H9 (cell line): Measurements from ENCODE around the gene ERAS. TPM values are rescaled to one million over a fixed set of nuclear protein-coding genes. Genes with fewer than 3 reads are reported as not detected.
A peak's percentile ranks its signal among the peaks of the same experiment; 100 is the strongest.

Experiments used
- DNase-seq: peaks from one replicate; pipeline ENCODE4 v3.0.0-alpha.2; 2017
- H2AFZ ChIP-seq: one replicate; pipeline ENCODE4 v1.6.1; 2013; ENCODE audit warnings: mild to moderate bottlenecking, low read length, control low read depth, moderate library complexity
- H2AK5ac ChIP-seq: 2 replicates; pipeline ENCODE4 v1.6.1; 2013; ENCODE audit warnings: low read length, control low read depth, mixed read lengths; ENCODE audit not compliant: insufficient read length
- H2BK120ac ChIP-seq: one replicate; pipeline ENCODE4 v1.6.1; 2013; ENCODE audit warnings: low read depth, mild to moderate bottlenecking, low read length, control low read depth, inconsistent platforms; ENCODE audit not compliant: poor library complexity, severe bottlenecking
- H2BK12ac ChIP-seq: 2 replicates; pipeline ENCODE4 v1.6.1; 2013; ENCODE audit warnings: low read length, control low read depth, mixed read lengths, low read depth; ENCODE audit not compliant: insufficient read length
- H2BK15ac ChIP-seq: 2 replicates; pipeline ENCODE4 v1.6.1; 2013; ENCODE audit warnings: low read depth, low read length, control low read depth
- H2BK20ac ChIP-seq: one replicate; pipeline ENCODE4 v1.6.1; 2013; ENCODE audit warnings: low read depth, mild to moderate bottlenecking, low read length, control low read depth, inconsistent platforms; ENCODE audit not compliant: poor library complexity, severe bottlenecking
- H2BK5ac ChIP-seq: 2 replicates; pipeline ENCODE4 v1.6.1; 2013; ENCODE audit warnings: low read length, control low read depth, mixed read lengths; ENCODE audit not compliant: insufficient read length
- H3K14ac ChIP-seq: 2 replicates; pipeline ENCODE4 v1.6.1; 2013; ENCODE audit warnings: low read length, control low read depth; ENCODE audit not compliant: insufficient read depth
- H3K18ac ChIP-seq: 2 replicates; pipeline ENCODE4 v1.6.1; 2013; ENCODE audit warnings: low read depth, mild to moderate bottlenecking, mixed read lengths, low read length, control low read depth; ENCODE audit not compliant: insufficient read length
- H3K23ac ChIP-seq: 2 replicates; pipeline ENCODE4 v1.6.1; 2013; ENCODE audit warnings: low read length, control low read depth, mixed read lengths, low read depth; ENCODE audit not compliant: insufficient read length
- H3K23me2 ChIP-seq: 2 replicates; pipeline ENCODE4 v1.6.1; 2013; ENCODE audit warnings: low read depth, mild to moderate bottlenecking, mixed read lengths, low read length, control low read depth; ENCODE audit not compliant: insufficient read length, poor library complexity, severe bottlenecking
- H3K27ac ChIP-seq: 2 replicates; pipeline ENCODE4 v1.5.1; 2013; ENCODE audit warnings: low read length, control low read depth, mixed read lengths, low read depth; ENCODE audit not compliant: insufficient read length
- H3K27me3 ChIP-seq: 2 replicates; pipeline ENCODE4 v1.6.1; 2013; ENCODE audit warnings: low read length, control low read depth, inconsistent platforms; ENCODE audit not compliant: insufficient read depth
- H3K4ac ChIP-seq: 2 replicates; pipeline ENCODE4 v1.6.1; 2013; ENCODE audit warnings: low read depth, mild to moderate bottlenecking, control low read depth, inconsistent platforms, low read length, moderate library complexity
- H3K4me1 ChIP-seq: 2 replicates; pipeline ENCODE4 v1.6.1; 2013; ENCODE audit warnings: low read length, control low read depth, inconsistent platforms; ENCODE audit not compliant: insufficient read depth
- H3K4me2 ChIP-seq: 2 replicates; pipeline ENCODE4 v1.6.1; 2013; ENCODE audit warnings: low read length, control low read depth, mixed read lengths; ENCODE audit not compliant: insufficient read length, insufficient read depth
- H3K56ac ChIP-seq: 2 replicates; pipeline ENCODE4 v1.6.1; 2013; ENCODE audit warnings: low read depth, mild to moderate bottlenecking, mixed read lengths, low read length, control low read depth; ENCODE audit not compliant: insufficient read length
- H3K79me1 ChIP-seq: 2 replicates; pipeline ENCODE4 v1.6.1; 2013; ENCODE audit warnings: low read depth, mild to moderate bottlenecking, moderate library complexity, low read length, control low read depth, inconsistent platforms; ENCODE audit not compliant: insufficient read depth, poor library complexity, severe bottlenecking
- H3K79me2 ChIP-seq: 2 replicates; pipeline ENCODE4 v1.6.1; 2013; ENCODE audit warnings: low read length, control low read depth, inconsistent platforms; ENCODE audit not compliant: insufficient read depth
- H3K9ac ChIP-seq: 2 replicates; pipeline ENCODE4 v1.6.1; 2013; ENCODE audit warnings: low read length, control low read depth, mixed read lengths; ENCODE audit not compliant: insufficient read length; ENCODE audit errors: extremely low read depth
- H3K9me3 ChIP-seq: one replicate; pipeline ENCODE4 v1.6.1; 2013; ENCODE audit warnings: low read depth, low read length, inconsistent platforms; ENCODE audit not compliant: control insufficient read depth
- H3T11ph ChIP-seq: one replicate; pipeline ENCODE4 v1.6.1; 2013; ENCODE audit warnings: mild to moderate bottlenecking, low read length, control low read depth, inconsistent platforms
- H4K20me1 ChIP-seq: one replicate; pipeline ENCODE4 v1.6.1; 2013; ENCODE audit not compliant: control insufficient read depth, insufficient read length, insufficient read depth
- H4K5ac ChIP-seq: 2 replicates; pipeline ENCODE4 v1.6.1; 2013; ENCODE audit warnings: low read depth, mild to moderate bottlenecking, mixed read lengths, low read length, control low read depth; ENCODE audit not compliant: insufficient read length
- H4K8ac ChIP-seq: replicated peaks from 2 replicates; pipeline ENCODE4 v1.6.1; 2013; ENCODE audit warnings: low read length, control low read depth, mixed read lengths, low read depth; ENCODE audit not compliant: insufficient read length
- H4K91ac ChIP-seq: 2 replicates; pipeline ENCODE4 v1.6.1; 2013; ENCODE audit warnings: low read depth, mild to moderate bottlenecking, moderate library complexity, mixed read lengths, low read length, control low read depth; ENCODE audit not compliant: insufficient read length
- H3K27ac Mint-ChIP-seq, 3 experiments: 2 replicates in 2 of 3; 3 replicates in 1 of 3; pipeline ENCODE4 v1.8.0; 2020 to 2021; ENCODE audit warnings: mixed read lengths in 3 of 3, mild to moderate bottlenecking in 1 of 3, moderate library complexity in 1 of 3
- H3K27me3 Mint-ChIP-seq: 2 replicates; pipeline ENCODE4 v1.8.0; 2021; ENCODE audit warnings: low read depth, mild to moderate bottlenecking, moderate library complexity, mixed read lengths
- H3K36me3 Mint-ChIP-seq, 3 experiments: 2 replicates in 2 of 3; 3 replicates in 1 of 3; pipeline ENCODE4 v1.8.0; 2020 to 2021; ENCODE audit warnings: low read depth in 3 of 3, mixed read lengths in 3 of 3; ENCODE audit not compliant: insufficient read depth in 1 of 3
- H3K4me1 Mint-ChIP-seq, 2 experiments: 2 replicates each; pipeline ENCODE4 v1.8.0; 2020; ENCODE audit warnings: mixed read lengths in 2 of 2
- H3K4me3 Mint-ChIP-seq, 2 experiments: 2 replicates in 1 of 2; 3 replicates in 1 of 2; pipeline ENCODE4 v1.8.0; 2020 to 2021; ENCODE audit warnings: mild to moderate bottlenecking in 2 of 2, mixed read lengths in 2 of 2, moderate library complexity in 1 of 2
- H3K9me3 Mint-ChIP-seq, 2 experiments: 2 replicates in 1 of 2; 3 replicates in 1 of 2; pipeline ENCODE4 v1.8.0; 2020; ENCODE audit warnings: mild to moderate bottlenecking in 2 of 2, mixed read lengths in 2 of 2, moderate library complexity in 1 of 2
- WGBS: extraction: QIAGEN DNeasy Blood & Tissue Kit; methylation state at CpG from one replicate; pipeline ENCODE4 v1.1.7; 2013; ENCODE audit warnings: missing lambda C conversion rate, low lambda C conversion rate, mixed read lengths; ENCODE audit not compliant: insufficient read length; ENCODE audit errors: extremely low coverage; 5-methylcytosine and 5-hydroxymethylcytosine counted together
- total RNA-seq: library from RNA; stranded (reverse); gene quantifications from 2 replicates; pipeline ENCODE4 v1.2.1, GENCODE V29; 2021
- TF ChIP-seq, protein P1 (sequence below): fragments of 200-600 bp; sonication (generic); conservative IDR thresholded peaks from 3 replicates; pipeline ENCODE4 v1.8.0; 2021; ENCODE audit warnings: antibody characterized with exemption, mild to moderate bottlenecking

Gene ERAS
- total RNA-seq, 1 experiment from 2014 or later: not detected

GRCh38 chrX:48826876-48827653 lies 752 bp downstream of the ERAS start:
- Mint-ChIP-seq H3K4me1 (peaks cover 0 to 6% of the 10 kb centered on the region in 2 experiments; a peak in 3 of 4 replicates), H3K4me3 (peak overlapping the region in 1 of 2 experiments; percentile 46; a peak in 2 of 5 replicates), H3K9me3 (peaks cover 61 to 77% of the 10 kb centered on the region in 2 experiments), H3K27me3 (peaks cover 24% of the 10 kb centered on the region), H3K36me3 (peaks cover 32 to 42% (median 39%) of the 10 kb centered on the region in 3 experiments), H3K27ac (peak overlapping the region in 1 of 3 experiments; percentile 71; a peak in 1 of 7 replicates)
- no CpG with 5 or more reads among the region's 73 CpGs for WGBS
- H2BK20ac ChIP-seq: no peak overlapping the region
- H4K8ac ChIP-seq: no peak overlapping the region
- no peak overlapping the region for H3K4ac ChIP-seq
- no peak overlapping the region for H2BK12ac ChIP-seq
- H2AK5ac ChIP-seq: no peak overlapping the region
- H4K20me1 ChIP-seq: no peaks in the 10 kb centered on the region
- H3K23ac ChIP-seq: no peak overlapping the region
- no peak overlapping the region for H2BK5ac ChIP-seq
- H3K27me3 ChIP-seq: no peaks in the 10 kb centered on the region; the same call in none of the 2 replicates
- no peak overlapping the region for H3K27ac ChIP-seq
- no peak overlapping the region for H2BK15ac ChIP-seq
- peaks cover 16% of the 10 kb centered on the region for H3K9me3 ChIP-seq
- H4K91ac ChIP-seq: no peak overlapping the region
- no peak overlapping the region for H2AFZ ChIP-seq
- H3T11ph ChIP-seq: no peak overlapping the region
- H2BK120ac ChIP-seq: no peak overlapping the region
- no peaks in the 10 kb centered on the region for H3K23me2 ChIP-seq
- H3K18ac ChIP-seq: no peak overlapping the region
- no peak overlapping the region for H3K56ac ChIP-seq
- no peak overlapping the region for H3K14ac ChIP-seq
- TF ChIP-seq, protein P1, sequence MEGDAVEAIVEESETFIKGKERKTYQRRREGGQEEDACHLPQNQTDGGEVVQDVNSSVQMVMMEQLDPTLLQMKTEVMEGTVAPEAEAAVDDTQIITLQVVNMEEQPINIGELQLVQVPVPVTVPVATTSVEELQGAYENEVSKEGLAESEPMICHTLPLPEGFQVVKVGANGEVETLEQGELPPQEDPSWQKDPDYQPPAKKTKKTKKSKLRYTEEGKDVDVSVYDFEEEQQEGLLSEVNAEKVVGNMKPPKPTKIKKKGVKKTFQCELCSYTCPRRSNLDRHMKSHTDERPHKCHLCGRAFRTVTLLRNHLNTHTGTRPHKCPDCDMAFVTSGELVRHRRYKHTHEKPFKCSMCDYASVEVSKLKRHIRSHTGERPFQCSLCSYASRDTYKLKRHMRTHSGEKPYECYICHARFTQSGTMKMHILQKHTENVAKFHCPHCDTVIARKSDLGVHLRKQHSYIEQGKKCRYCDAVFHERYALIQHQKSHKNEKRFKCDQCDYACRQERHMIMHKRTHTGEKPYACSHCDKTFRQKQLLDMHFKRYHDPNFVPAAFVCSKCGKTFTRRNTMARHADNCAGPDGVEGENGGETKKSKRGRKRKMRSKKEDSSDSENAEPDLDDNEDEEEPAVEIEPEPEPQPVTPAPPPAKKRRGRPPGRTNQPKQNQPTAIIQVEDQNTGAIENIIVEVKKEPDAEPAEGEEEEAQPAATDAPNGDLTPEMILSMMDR: no peak
- H3K4me2 ChIP-seq: peak overlapping the region; percentile 2
- H3K79me1 ChIP-seq: no peaks in the 10 kb centered on the region
- no peaks in the 10 kb centered on the region for H3K79me2 ChIP-seq
- no peak overlapping the region for H3K9ac ChIP-seq
- H3K4me1 ChIP-seq: no peaks in the 10 kb centered on the region
- DNase-seq: peak; percentile 41
- no peak overlapping the region for H4K5ac ChIP-seq
